Measurements from ENCODE around the gene LRRC19.

The LRRC19 gene, protein sequence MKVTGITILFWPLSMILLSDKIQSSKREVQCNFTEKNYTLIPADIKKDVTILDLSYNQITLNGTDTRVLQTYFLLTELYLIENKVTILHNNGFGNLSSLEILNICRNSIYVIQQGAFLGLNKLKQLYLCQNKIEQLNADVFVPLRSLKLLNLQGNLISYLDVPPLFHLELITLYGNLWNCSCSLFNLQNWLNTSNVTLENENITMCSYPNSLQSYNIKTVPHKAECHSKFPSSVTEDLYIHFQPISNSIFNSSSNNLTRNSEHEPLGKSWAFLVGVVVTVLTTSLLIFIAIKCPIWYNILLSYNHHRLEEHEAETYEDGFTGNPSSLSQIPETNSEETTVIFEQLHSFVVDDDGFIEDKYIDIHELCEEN

GRCh38 chr9:27005491-27005890 lies at the start of gene LRRC19:
TSS of gene LRRC19 (minus strand) at chr9:27005672. CDS start at chr9:26999694, 5,978 bp downstream.
- no peak for DNase-seq (ENCODE audit: low read depth)
- TF ChIP-seq, protein P1, sequence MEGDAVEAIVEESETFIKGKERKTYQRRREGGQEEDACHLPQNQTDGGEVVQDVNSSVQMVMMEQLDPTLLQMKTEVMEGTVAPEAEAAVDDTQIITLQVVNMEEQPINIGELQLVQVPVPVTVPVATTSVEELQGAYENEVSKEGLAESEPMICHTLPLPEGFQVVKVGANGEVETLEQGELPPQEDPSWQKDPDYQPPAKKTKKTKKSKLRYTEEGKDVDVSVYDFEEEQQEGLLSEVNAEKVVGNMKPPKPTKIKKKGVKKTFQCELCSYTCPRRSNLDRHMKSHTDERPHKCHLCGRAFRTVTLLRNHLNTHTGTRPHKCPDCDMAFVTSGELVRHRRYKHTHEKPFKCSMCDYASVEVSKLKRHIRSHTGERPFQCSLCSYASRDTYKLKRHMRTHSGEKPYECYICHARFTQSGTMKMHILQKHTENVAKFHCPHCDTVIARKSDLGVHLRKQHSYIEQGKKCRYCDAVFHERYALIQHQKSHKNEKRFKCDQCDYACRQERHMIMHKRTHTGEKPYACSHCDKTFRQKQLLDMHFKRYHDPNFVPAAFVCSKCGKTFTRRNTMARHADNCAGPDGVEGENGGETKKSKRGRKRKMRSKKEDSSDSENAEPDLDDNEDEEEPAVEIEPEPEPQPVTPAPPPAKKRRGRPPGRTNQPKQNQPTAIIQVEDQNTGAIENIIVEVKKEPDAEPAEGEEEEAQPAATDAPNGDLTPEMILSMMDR (IDR thresholded peaks at IDR 0.05; ENCODE audit: low read depth, low read length, missing control alignments) = no peak
- no peak within 1 kb of the TSS for H3K4me3 ChIP-seq (ENCODE audit: low read depth, low read length)

DNA sequence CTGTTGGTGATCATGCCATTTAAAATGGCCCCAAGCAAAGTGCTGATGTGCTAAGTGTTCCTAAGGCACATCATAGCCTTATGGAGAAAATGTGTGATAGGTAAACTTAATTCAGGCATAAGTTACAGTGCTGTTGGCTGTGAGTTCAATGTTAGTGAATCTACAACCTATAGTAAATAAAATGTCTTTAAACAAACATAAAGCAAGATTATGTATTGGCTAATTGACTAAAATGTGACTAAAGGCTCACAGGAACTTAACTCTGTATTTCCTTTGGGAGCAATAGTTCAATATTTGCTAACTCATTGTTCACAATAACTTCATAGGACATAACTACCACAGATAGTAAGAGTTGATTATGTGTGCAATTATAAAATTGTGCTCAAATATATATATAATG lies 49.4 kb upstream of the LRRC19 start:
- no peak overlapping the region for H3K4me3 ChIP-seq (ENCODE audit: low read depth, low read length)
- TF ChIP-seq, protein P1 (IDR thresholded peaks at IDR 0.05; ENCODE audit: low read depth, low read length, missing control alignments) = no peak
- no peak for DNase-seq (ENCODE audit: low read depth)

GRCh38 chr9:27054125-27054524 lies 48.7 kb upstream of the LRRC19 start:
- DNase-seq (ENCODE audit: low read depth) = no peak

GRCh38 chr9:27053369-27054022 lies 48.0 kb upstream of the LRRC19 start:
- H3K4me3 ChIP-seq (ENCODE audit: low read depth, low read length) = no peak overlapping the region
- TF ChIP-seq, protein P1 (IDR thresholded peaks at IDR 0.05; ENCODE audit: low read depth, low read length, missing control alignments) = no peak
- no peak for DNase-seq (ENCODE audit: low read depth)

More at GRCh38 chr9:27054125-27054524, 48.7 kb upstream of the LRRC19 start:
- H3K4me3 ChIP-seq (ENCODE audit: low read depth, low read length) = no peak overlapping the region
- TF ChIP-seq, protein P1 (IDR thresholded peaks at IDR 0.05; ENCODE audit: low read depth, low read length, missing control alignments) = no peak

- TF ChIP-seq, protein P1 (IDR thresholded peaks at IDR 0.05; ENCODE audit: low read depth, low read length, missing control alignments) = no peak
- no peak overlapping the region for H3K4me3 ChIP-seq (ENCODE audit: low read depth, low read length)
- no peak for DNase-seq (ENCODE audit: low read depth)
Measured at GRCh38 chr9:27047136-27047535, 41.7 kb upstream of the LRRC19 start.

- DNase-seq (ENCODE audit: low read depth) = no peak
- H3K4me3 ChIP-seq (ENCODE audit: low read depth, low read length) = no peak overlapping the region
- TF ChIP-seq, protein P1 (IDR thresholded peaks at IDR 0.05; ENCODE audit: low read depth, low read length, missing control alignments) = no peak
Measured at GRCh38 chr9:27043176-27043575, 37.7 kb upstream of the LRRC19 start.

All from GM12864 (cell line).